LNCAP (cell line): ENCODE measurements around the gene B3GAT2.

ENCODE experiments used
- CTCF ChIP-seq: fragments of 450-650 bp; IDR thresholded peaks from 2 replicates; pipeline ENCODE4 v1.5.1; 2017; ENCODE audit warnings: mild to moderate bottlenecking

B3GAT2 gene

DNA sequence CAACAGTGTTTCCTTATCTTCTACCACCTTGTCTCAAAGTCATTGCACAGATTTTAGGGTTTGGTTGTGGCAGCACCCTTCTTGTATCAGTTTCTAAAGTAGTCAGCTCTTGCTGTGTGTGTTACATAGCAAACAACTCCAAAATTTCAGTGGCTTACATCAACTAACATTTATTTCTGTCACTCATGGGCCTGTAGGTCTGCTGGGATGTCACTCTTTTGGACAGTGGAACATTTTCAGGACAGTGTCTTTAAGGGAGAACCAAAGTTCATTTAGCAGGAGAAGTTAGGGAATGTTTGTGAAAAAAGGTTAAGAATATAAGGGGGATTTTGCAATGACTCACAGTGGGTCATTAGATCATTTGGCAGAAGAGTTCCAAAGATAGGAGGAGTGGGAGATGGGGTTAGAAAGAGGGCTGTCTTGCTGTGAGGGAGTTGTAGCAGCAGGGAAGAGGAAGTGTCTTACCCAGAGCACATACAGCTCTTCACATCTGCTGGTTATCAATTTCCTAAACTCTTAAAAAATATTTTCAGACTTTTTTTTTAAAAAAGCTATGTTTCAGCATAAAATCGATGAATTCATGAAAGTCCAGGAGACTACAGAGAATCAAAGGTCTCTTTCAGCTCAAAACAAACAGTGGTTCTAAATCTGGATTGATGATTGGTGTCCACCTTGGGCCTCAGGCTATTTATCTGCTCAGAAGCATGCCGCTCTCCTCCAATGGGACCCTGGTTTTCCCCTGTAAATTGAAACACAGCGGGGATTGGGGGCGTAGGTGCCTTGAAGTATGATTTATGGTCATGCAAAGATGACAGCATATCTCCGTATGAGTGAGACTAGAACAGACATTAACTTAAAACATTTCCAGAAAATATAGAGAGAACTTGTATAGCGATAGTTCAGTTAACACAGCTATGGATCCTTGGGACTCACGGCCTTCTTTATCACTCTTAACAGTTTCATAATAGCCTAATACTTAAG is 117.3 kb downstream of the B3GAT2 start:
- TF ChIP-seq CTCF, result no peak

DNA sequence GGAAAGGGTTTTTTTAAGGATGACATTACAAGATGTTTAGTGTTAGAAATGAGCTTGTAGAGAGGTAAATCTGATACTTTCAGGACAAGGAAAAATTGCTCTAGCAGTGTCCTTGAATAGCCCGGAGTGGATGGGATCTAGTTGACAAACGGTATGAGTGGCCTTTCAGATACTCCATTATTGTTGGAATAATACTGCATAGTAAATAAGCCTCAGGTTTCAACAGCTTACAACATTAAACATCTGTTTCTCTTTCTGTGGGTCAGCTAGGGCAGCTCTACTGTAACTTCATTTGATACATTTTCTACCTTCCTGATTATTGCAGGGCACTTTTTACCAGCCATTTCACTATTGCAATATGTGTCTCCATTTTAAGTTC is 118.0 kb downstream of the B3GAT2 start:
- TF ChIP-seq CTCF, result no peak

- TF ChIP-seq CTCF, result no peak
Measured at GRCh38 chr6:70834520-70834919, 122.3 kb downstream of the B3GAT2 start.

GRCh38 chr6:70831427-70831826 is 125.4 kb downstream of the B3GAT2 start:
- TF ChIP-seq CTCF, result no peak

DNA sequence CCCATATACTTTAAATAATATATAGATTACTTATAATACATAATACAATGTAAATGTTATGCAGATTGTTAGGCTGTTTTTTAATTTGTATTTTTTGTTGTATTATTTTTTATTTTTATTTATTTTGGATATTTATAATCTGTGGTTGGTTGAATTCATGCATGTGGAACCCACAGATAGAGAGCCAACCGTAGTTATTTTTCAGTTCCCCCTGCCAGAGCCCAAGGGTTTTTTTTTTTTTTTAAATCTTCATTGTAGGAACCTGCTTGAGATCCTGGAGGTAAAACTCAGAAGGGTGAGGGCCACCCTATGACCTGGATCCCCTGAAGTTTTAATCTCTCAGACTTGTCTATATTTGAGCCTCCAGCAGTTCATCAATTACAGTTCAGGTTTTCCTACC is 133.2 kb downstream of the B3GAT2 start:
- TF ChIP-seq CTCF, result no peak

GRCh38 chr6:70821751-70822150 is 135.1 kb downstream of the B3GAT2 start:
- TF ChIP-seq CTCF, result no peak

DNA sequence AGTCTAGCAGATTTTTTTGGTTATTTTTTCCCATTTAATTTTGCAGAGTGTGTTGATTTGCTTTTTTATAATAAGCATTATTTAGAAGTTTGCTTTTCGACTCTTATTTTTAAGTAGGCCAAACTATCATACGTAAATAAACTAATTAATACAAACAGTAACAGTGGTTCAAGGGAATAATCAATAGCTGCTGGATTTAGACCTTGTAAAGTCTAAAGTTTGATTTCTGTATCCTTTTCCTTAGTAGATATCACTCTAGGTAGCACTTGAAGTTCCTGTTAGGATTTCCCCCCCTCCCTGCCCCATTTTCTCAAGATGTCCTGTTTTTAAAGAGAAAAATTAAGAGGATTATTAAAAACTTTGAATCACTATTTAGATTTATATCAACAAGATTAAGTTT is 136.1 kb downstream of the B3GAT2 start:
- no peak for TF ChIP-seq CTCF
